Measurements from ENCODE around the gene MED13L. TPM values are rescaled to one million over a fixed set of nuclear protein-coding genes. Genes with fewer than 3 reads are reported as not detected.
"Not testable (repeated sequence)": the region's sequence is repeated elsewhere in the genome, so short reads cannot be mapped to it uniquely, and the experiment has no call there.

The MED13L gene
- total RNA-seq, 5 donors from 2014 or later (not counting 1 experiment from before 2014, with no cell fraction given), result 126 to 216 (median 133) TPM

GRCh38 chr12:116131987-116132386 lies 145.5 kb downstream of the MED13L start:
- 94% methylated on average over 6 of the region's 10 CpGs for WGBS (ENCODE audit: insufficient coverage)
- peaks cover 11 to 33% of the 10 kb centered on the region in 2 experiments for H3K4me1 ChIP-seq (ENCODE audit: control insufficient read depth in 1 of 2, extremely low read depth in 1 of 2, insufficient read depth in 2 of 2, low read length in 2 of 2)
- H3K36me3 ChIP-seq (ENCODE audit: control insufficient read depth in 2 of 2, extremely low read depth in 1 of 2, insufficient read depth in 1 of 2, low read length in 1 of 2); H3K9me3 ChIP-seq; POLR2A ChIA-PET; H3K36me3 Mint-ChIP-seq; H3K4me3 ChIP-seq (ENCODE audit: control insufficient read depth in 1 of 2, extremely low read depth in 1 of 2, low read length in 1 of 2); H3K27ac Mint-ChIP-seq; H3K9me3 Mint-ChIP-seq; ATAC-seq (replicated peaks in 1 of 4); H3K27ac ChIP-seq (ENCODE audit: low read length); CTCF ChIA-PET; H3K4me3 Mint-ChIP-seq; H3K27me3 Mint-ChIP-seq; DNase-seq; H3K27me3 ChIP-seq (replicated peaks in 1 of 2; ENCODE audit: control insufficient read depth in 2 of 2, extremely low read depth in 1 of 2, insufficient read depth in 2 of 2, low read length in 1 of 2): not testable (repeated sequence)
- H3K4me1 Mint-ChIP-seq, result peaks cover 84 to 90% (median 85%) of the 10 kb centered on the region in 3 donors

GRCh38 chr12:116131176-116131575 lies 146.3 kb downstream of the MED13L start:
- no peaks in the 10 kb centered on the region for H3K27me3 ChIP-seq (replicated peaks in 1 of 2; ENCODE audit: control insufficient read depth in 2 of 2, extremely low read depth in 1 of 2, insufficient read depth in 2 of 2, low read length in 1 of 2)
- no peak overlapping the region for H3K27ac ChIP-seq (ENCODE audit: low read length)
- H3K4me3 ChIP-seq (ENCODE audit: control insufficient read depth in 1 of 2, extremely low read depth in 1 of 2, low read length in 1 of 2), result no peak overlapping the region
- ATAC-seq (replicated peaks in 1 of 4), result no peak
- DNase-seq, result no peak
- Mint-ChIP-seq H3K36me3 (no peaks in the 10 kb centered on the region), H3K4me1 (peaks cover 83 to 87% (median 84%) of the 10 kb centered on the region in 3 donors), H3K9me3 (no peaks in the 10 kb centered on the region), H3K27ac (no peak overlapping the region), H3K4me3 (no peak overlapping the region), H3K27me3 (no peaks in the 10 kb centered on the region)
- ChIA-PET POLR2A (no interaction called here), CTCF (no interaction called here)
- H3K9me3 ChIP-seq, result no peaks in the 10 kb centered on the region
- peaks cover 11 to 28% of the 10 kb centered on the region in 2 experiments for H3K4me1 ChIP-seq (ENCODE audit: control insufficient read depth in 1 of 2, extremely low read depth in 1 of 2, insufficient read depth in 2 of 2, low read length in 2 of 2)
- no peaks in the 10 kb centered on the region for H3K36me3 ChIP-seq (ENCODE audit: control insufficient read depth in 2 of 2, extremely low read depth in 1 of 2, insufficient read depth in 1 of 2, low read length in 1 of 2)
- WGBS (ENCODE audit: insufficient coverage), result no CpG with 5 or more reads among the region's 3 CpGs

- DNase-seq (no peak), ATAC-seq (replicated peaks in 1 of 4) (no peak)
- Mint-ChIP-seq H3K4me3 (no peak overlapping the region), H3K36me3 (no peaks in the 10 kb centered on the region), H3K4me1 (peaks cover 85 to 86% (median 86%) of the 10 kb centered on the region in 3 donors), H3K27ac (no peak overlapping the region), H3K27me3 (no peaks in the 10 kb centered on the region), H3K9me3 (no peaks in the 10 kb centered on the region)
- POLR2A ChIA-PET, result no interaction called here
- H3K36me3 ChIP-seq (ENCODE audit: control insufficient read depth in 2 of 2, extremely low read depth in 1 of 2, insufficient read depth in 1 of 2, low read length in 1 of 2), result no peaks in the 10 kb centered on the region
- no peak overlapping the region for H3K4me3 ChIP-seq (ENCODE audit: control insufficient read depth in 1 of 2, extremely low read depth in 1 of 2, low read length in 1 of 2)
- no peaks in the 10 kb centered on the region for H3K9me3 ChIP-seq
- WGBS (ENCODE audit: insufficient coverage), result no CpG with 5 or more reads among the region's 1 CpG
- CTCF ChIA-PET, result interaction anchor here (0.6 to 0.8 kb wide), 2 partner anchors 21 to 894 kb away, joined by 3 to 4 read pairs; no protein-coding TSS in a partner anchor
- H3K4me1 ChIP-seq (ENCODE audit: control insufficient read depth in 1 of 2, extremely low read depth in 1 of 2, insufficient read depth in 2 of 2, low read length in 2 of 2), result peaks cover 11 to 26% of the 10 kb centered on the region in 2 experiments
- H3K27me3 ChIP-seq (replicated peaks in 1 of 2; ENCODE audit: control insufficient read depth in 2 of 2, extremely low read depth in 1 of 2, insufficient read depth in 2 of 2, low read length in 1 of 2), result no peaks in the 10 kb centered on the region
- no peak overlapping the region for H3K27ac ChIP-seq (ENCODE audit: low read length)
Measured at GRCh38 chr12:116130431-116130830, 147.1 kb downstream of the MED13L start.

- H3K9me3 Mint-ChIP-seq, result no peaks in the 10 kb centered on the region
- no peak overlapping the region for H3K27ac ChIP-seq (ENCODE audit: low read length)
- no peak overlapping the region for H3K27ac Mint-ChIP-seq
- peaks cover 81 to 88% (median 86%) of the 10 kb centered on the region in 3 donors for H3K4me1 Mint-ChIP-seq
- peaks cover 10 to 26% of the 10 kb centered on the region in 2 experiments for H3K4me1 ChIP-seq (ENCODE audit: control insufficient read depth in 1 of 2, extremely low read depth in 1 of 2, insufficient read depth in 2 of 2, low read length in 2 of 2)
- DNase-seq (no peak), ATAC-seq (replicated peaks in 1 of 4) (no peak)
- no peaks in the 10 kb centered on the region for H3K27me3 Mint-ChIP-seq
- CTCF ChIA-PET, result no interaction called here
- no peak overlapping the region for H3K4me3 Mint-ChIP-seq
- POLR2A ChIA-PET, result interaction anchor here in 1 of 2 donors (0.6 kb wide), 2 partner anchors 18 to 206 kb away, joined by 3 to 7 read pairs; no protein-coding TSS in a partner anchor
- no peaks in the 10 kb centered on the region for H3K36me3 ChIP-seq (ENCODE audit: control insufficient read depth in 2 of 2, extremely low read depth in 1 of 2, insufficient read depth in 1 of 2, low read length in 1 of 2)
- H3K27me3 ChIP-seq (replicated peaks in 1 of 2; ENCODE audit: control insufficient read depth in 2 of 2, extremely low read depth in 1 of 2, insufficient read depth in 2 of 2, low read length in 1 of 2), result no peaks in the 10 kb centered on the region
- no peaks in the 10 kb centered on the region for H3K36me3 Mint-ChIP-seq
- H3K4me3 ChIP-seq (ENCODE audit: control insufficient read depth in 1 of 2, extremely low read depth in 1 of 2, low read length in 1 of 2), result no peak overlapping the region
- no peaks in the 10 kb centered on the region for H3K9me3 ChIP-seq
- WGBS (ENCODE audit: insufficient coverage), result no CpG with 5 or more reads among the region's 1 CpG
Measured at GRCh38 chr12:116128779-116129178, 148.7 kb downstream of the MED13L start.

GRCh38 chr12:116127859-116128258 lies 149.6 kb downstream of the MED13L start:
- Mint-ChIP-seq H3K36me3 (no peaks in the 10 kb centered on the region), H3K4me1 (peaks cover 81 to 88% (median 85%) of the 10 kb centered on the region in 3 donors), H3K27ac (no peak overlapping the region), H3K4me3 (no peak overlapping the region), H3K27me3 (no peaks in the 10 kb centered on the region), H3K9me3 (no peaks in the 10 kb centered on the region)
- Histone ChIP-seq H3K9me3 (no peaks in the 10 kb centered on the region), H3K36me3 (ENCODE audit: control insufficient read depth in 2 of 2, extremely low read depth in 1 of 2, insufficient read depth in 1 of 2, low read length in 1 of 2) (no peaks in the 10 kb centered on the region), H3K4me1 (ENCODE audit: control insufficient read depth in 1 of 2, extremely low read depth in 1 of 2, insufficient read depth in 2 of 2, low read length in 2 of 2) (peaks cover 9 to 26% of the 10 kb centered on the region in 2 experiments), H3K27me3 (replicated peaks in 1 of 2; ENCODE audit: control insufficient read depth in 2 of 2, extremely low read depth in 1 of 2, insufficient read depth in 2 of 2, low read length in 1 of 2) (no peaks in the 10 kb centered on the region), H3K4me3 (ENCODE audit: control insufficient read depth in 1 of 2, extremely low read depth in 1 of 2, low read length in 1 of 2) (no peak overlapping the region), H3K27ac (ENCODE audit: low read length) (no peak overlapping the region)
- DNase-seq, result no peak
- CTCF ChIA-PET, result interaction anchor here (0.5 to 1.4 kb wide), 5 partner anchors 9 to 114 kb away, joined by 3 to 7 read pairs (median 5); no protein-coding TSS in a partner anchor
- no peak for ATAC-seq (replicated peaks in 1 of 4)
- 50% methylated on average over 1 of the region's 2 CpGs for WGBS (ENCODE audit: insufficient coverage)
- POLR2A ChIA-PET, result interaction anchor here (0.6 kb wide), 2 partner anchors 207 to 1470 kb away, joined by 3 to 7 read pairs; no protein-coding TSS in a partner anchor

- Histone ChIP-seq H3K4me1 (ENCODE audit: control insufficient read depth in 1 of 2, extremely low read depth in 1 of 2, insufficient read depth in 2 of 2, low read length in 2 of 2) (peaks cover 6 to 34% of the 10 kb centered on the region in 2 experiments), H3K27me3 (replicated peaks in 1 of 2; ENCODE audit: control insufficient read depth in 2 of 2, extremely low read depth in 1 of 2, insufficient read depth in 2 of 2, low read length in 1 of 2) (no peaks in the 10 kb centered on the region), H3K9me3 (no peaks in the 10 kb centered on the region), H3K27ac (ENCODE audit: low read length) (no peak overlapping the region), H3K36me3 (ENCODE audit: control insufficient read depth in 2 of 2, extremely low read depth in 1 of 2, insufficient read depth in 1 of 2, low read length in 1 of 2) (no peaks in the 10 kb centered on the region), H3K4me3 (ENCODE audit: control insufficient read depth in 1 of 2, extremely low read depth in 1 of 2, low read length in 1 of 2) (no peak overlapping the region)
- H3K9me3 Mint-ChIP-seq, result no peaks in the 10 kb centered on the region
- no peak overlapping the region for H3K27ac Mint-ChIP-seq
- H3K4me1 Mint-ChIP-seq, result peaks cover 81 to 90% (median 86%) of the 10 kb centered on the region in 3 donors
- no peak for DNase-seq
- H3K4me3 Mint-ChIP-seq, result no peak overlapping the region
- ATAC-seq (replicated peaks in 1 of 4), result no peak
- POLR2A ChIA-PET, result interaction anchor here in 1 of 2 donors (0.5 kb wide), 1 partner anchor 52 kb away, joined by 3 read pairs; no protein-coding TSS in a partner anchor
- no peaks in the 10 kb centered on the region for H3K36me3 Mint-ChIP-seq
- H3K27me3 Mint-ChIP-seq, result no peaks in the 10 kb centered on the region
- CTCF ChIA-PET, result no interaction called here
Measured at GRCh38 chr12:116126610-116127009, 150.9 kb downstream of the MED13L start.

All from T-cell (primary cell).